ENCODE measurements around the gene ACBD3.

Gene ACBD3

DNA sequence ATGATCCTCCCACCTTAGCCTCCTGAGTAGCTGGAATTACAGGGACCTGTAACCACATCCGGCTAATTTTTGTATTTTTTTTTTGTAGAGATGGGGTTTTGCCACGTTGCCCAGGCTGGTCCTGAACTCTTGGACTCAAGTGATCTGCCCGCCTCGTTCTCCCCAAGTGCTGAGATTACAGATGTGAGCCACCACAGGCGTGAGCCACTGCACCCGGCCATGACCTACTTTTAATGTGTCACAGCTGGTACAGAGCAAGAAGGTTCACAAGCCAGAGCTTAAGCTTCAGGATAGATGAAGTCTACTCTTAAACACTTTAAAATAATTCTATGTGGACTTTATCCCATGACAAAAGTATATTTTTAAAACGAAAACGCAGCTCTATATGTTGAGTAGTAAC, 23.6 kb downstream of the ACBD3 start:
- no peak for DNase-seq (ENCODE audit: low read depth)
- H3K4me3 ChIP-seq (ENCODE audit: low read depth, low read length) = no peak overlapping the region
- no peak for TF ChIP-seq MYC (IDR thresholded peaks at IDR 0.05; ENCODE audit: low read depth, low read length)
- TF ChIP-seq, protein P1, sequence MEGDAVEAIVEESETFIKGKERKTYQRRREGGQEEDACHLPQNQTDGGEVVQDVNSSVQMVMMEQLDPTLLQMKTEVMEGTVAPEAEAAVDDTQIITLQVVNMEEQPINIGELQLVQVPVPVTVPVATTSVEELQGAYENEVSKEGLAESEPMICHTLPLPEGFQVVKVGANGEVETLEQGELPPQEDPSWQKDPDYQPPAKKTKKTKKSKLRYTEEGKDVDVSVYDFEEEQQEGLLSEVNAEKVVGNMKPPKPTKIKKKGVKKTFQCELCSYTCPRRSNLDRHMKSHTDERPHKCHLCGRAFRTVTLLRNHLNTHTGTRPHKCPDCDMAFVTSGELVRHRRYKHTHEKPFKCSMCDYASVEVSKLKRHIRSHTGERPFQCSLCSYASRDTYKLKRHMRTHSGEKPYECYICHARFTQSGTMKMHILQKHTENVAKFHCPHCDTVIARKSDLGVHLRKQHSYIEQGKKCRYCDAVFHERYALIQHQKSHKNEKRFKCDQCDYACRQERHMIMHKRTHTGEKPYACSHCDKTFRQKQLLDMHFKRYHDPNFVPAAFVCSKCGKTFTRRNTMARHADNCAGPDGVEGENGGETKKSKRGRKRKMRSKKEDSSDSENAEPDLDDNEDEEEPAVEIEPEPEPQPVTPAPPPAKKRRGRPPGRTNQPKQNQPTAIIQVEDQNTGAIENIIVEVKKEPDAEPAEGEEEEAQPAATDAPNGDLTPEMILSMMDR (IDR thresholded peaks at IDR 0.05; ENCODE audit: low read depth, low read length) = no peak
- no peak for TF ChIP-seq POLR2A (IDR thresholded peaks at IDR 0.05; ENCODE audit: extremely low read depth, insufficient read length)
- no peak for TF ChIP-seq MAX (IDR thresholded peaks at IDR 0.05; ENCODE audit: low read depth, low read length)

- H3K4me3 ChIP-seq (ENCODE audit: low read depth, low read length) = no peak overlapping the region
- no peak for TF ChIP-seq MAX (IDR thresholded peaks at IDR 0.05; ENCODE audit: low read depth, low read length)
- TF ChIP-seq, protein P1 (IDR thresholded peaks at IDR 0.05; ENCODE audit: low read depth, low read length) = no peak
- no peak for TF ChIP-seq MYC (IDR thresholded peaks at IDR 0.05; ENCODE audit: low read depth, low read length)
- TF ChIP-seq POLR2A (IDR thresholded peaks at IDR 0.05; ENCODE audit: extremely low read depth, insufficient read length) = no peak
- DNase-seq (ENCODE audit: low read depth) = no peak
These were observed 27.6 kb downstream of the ACBD3 start for GRCh38 chr1:226158983-226159382.

DNA sequence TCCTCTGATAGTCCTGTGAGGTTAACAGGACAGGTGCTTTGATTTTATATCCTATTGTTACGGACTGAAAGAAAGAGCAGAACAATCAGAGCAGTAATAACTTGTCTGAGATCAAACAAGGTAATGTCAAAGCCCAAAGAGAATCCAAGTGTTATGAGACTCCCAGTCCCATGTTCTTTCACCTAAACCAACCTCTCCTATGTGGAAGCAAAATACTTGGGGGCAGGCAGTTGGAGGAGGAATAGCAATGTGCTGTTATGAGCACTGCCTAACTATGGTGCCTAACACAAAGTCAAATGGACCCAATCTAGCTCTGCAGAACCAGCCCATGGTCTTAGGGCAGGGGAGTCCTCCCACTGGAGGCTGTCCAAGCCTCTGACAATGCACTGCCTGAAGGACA, 28.1 kb downstream of the ACBD3 start:
- no peak for DNase-seq (ENCODE audit: low read depth)
- H3K4me3 ChIP-seq (ENCODE audit: low read depth, low read length) = no peak overlapping the region
- TF ChIP-seq POLR2A (IDR thresholded peaks at IDR 0.05; ENCODE audit: extremely low read depth, insufficient read length) (no peak), MYC (IDR thresholded peaks at IDR 0.05; ENCODE audit: low read depth, low read length) (no peak), MAX (IDR thresholded peaks at IDR 0.05; ENCODE audit: low read depth, low read length) (no peak)
- TF ChIP-seq, protein P1 (IDR thresholded peaks at IDR 0.05; ENCODE audit: low read depth, low read length) = no peak

GRCh38 chr1:226157761-226158316, 28.7 kb downstream of the ACBD3 start:
- TF ChIP-seq MYC (IDR thresholded peaks at IDR 0.05; ENCODE audit: low read depth, low read length) (no peak), MAX (IDR thresholded peaks at IDR 0.05; ENCODE audit: low read depth, low read length) (no peak), POLR2A (IDR thresholded peaks at IDR 0.05; ENCODE audit: extremely low read depth, insufficient read length) (no peak)
- TF ChIP-seq, protein P1 (IDR thresholded peaks at IDR 0.05; ENCODE audit: low read depth, low read length) = no peak
- no peak for DNase-seq (ENCODE audit: low read depth)
- H3K4me3 ChIP-seq (ENCODE audit: low read depth, low read length) = no peak overlapping the region

DNA sequence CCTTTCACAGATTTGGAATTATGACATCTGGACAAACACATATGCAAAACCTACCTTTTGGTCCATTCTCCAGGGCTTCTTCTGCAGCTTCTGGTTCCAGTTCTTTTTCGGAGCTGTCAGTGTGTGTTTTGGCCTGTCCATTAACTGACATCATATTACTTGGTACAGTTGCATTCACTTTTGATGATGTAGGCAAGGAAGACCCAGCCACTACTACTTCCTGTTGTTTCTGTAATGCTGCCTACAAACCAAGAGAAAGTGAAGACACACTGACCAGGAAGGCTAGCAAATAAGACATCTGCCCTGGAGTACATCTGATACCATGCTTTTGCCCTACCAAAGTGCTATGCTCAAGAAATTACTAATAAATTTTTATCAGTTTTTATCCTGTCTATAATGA, 31.9 kb downstream of the ACBD3 start:
- H3K4me3 ChIP-seq (ENCODE audit: low read depth, low read length) = no peak overlapping the region
- DNase-seq (ENCODE audit: low read depth) = no peak
- TF ChIP-seq POLR2A (IDR thresholded peaks at IDR 0.05; ENCODE audit: extremely low read depth, insufficient read length) = no peak
- TF ChIP-seq, protein P1 (IDR thresholded peaks at IDR 0.05; ENCODE audit: low read depth, low read length) = no peak

DNA sequence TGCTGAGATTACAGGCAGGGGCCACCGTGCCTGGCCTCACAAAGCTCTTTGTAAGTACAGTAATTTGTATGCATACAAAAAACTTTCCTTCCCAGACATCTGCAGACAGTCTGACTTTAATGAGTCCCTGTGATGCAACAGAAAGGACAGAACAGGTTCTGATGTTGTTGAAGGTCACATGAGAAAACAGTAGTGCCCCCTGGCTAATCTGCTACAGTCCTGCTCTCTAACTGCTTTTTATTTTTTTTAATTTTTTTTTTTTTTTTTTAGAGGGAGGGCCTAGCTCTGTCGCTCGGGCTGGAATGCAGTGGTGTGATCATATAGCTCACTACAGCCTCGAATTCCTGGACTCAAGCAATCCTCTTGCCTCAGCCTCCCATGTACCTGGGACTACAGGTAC, 36.7 kb downstream of the ACBD3 start:
- H3K4me3 ChIP-seq (ENCODE audit: low read depth, low read length) = no peak overlapping the region
- TF ChIP-seq MAX (IDR thresholded peaks at IDR 0.05; ENCODE audit: low read depth, low read length) = no peak
- TF ChIP-seq, protein P1 (IDR thresholded peaks at IDR 0.05; ENCODE audit: low read depth, low read length) = no peak
- no peak for TF ChIP-seq POLR2A (IDR thresholded peaks at IDR 0.05; ENCODE audit: extremely low read depth, insufficient read length)
- no peak for TF ChIP-seq MYC (IDR thresholded peaks at IDR 0.05; ENCODE audit: low read depth, low read length)
- peak; percentile 30 for DNase-seq (ENCODE audit: low read depth)

Data from NB4 (cell line).